Dermis blood vessel endothelial cell (primary cell): ENCODE measurements around the gene MPO. TPM values are rescaled to one million over a fixed set of nuclear protein-coding genes. Genes with fewer than 3 reads are reported as not detected.
A peak's percentile ranks its signal among the peaks of the same experiment; 100 is the strongest.

Source experiments
- DNase-seq: peaks from one replicate; pipeline ENCODE4 v3.0.0; 2010
- total RNA-seq: library from RNA; depleted of rRNA; stranded (reverse); fragments of >200 nt; gene quantifications from 2 replicates; pipeline ENCODE4 v1.2.3, GENCODE V29; 2014

MPO gene
- total RNA-seq, 1 donor from 2014 or later = not detected

DNA sequence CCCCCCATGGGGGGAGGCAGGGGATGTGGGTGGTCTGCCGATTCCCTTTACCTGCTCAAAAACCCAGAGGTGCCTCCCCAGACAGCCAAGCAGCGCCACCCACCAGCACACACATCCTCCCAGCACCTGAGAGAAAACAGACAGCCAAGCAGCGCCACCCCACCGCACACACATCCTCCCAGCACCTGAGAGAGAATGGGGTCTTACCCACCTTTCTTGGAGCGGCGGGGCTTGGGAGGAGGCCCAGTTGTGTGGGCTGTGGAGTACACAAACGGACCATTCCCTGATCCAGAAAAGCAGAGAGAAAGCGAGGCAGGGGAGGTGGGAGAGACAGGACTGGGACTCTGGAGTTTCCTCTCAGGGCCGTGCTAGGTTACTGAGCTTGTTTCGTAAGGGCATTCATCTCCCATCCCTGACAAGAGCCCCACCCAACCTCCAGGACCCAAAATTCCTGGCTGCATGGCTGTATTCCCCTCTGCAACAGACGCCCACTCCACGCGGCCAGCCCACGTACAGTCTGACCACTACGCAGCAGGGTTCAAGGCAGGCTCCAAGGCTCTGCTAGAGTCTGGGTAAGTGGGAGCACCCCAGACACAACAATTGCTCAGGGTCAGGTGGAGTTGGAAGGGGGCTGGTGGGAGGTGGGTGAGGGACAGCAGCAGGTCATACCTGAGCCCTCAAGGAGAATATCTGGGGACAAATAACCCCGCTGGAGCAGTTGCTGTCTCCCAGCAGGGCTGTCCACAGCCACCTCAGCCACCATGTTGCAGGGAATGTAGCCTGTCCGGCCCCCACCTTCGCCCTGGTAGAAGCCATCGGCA lies 25.6 kb upstream of the MPO start:
- DNase-seq = no peak

GRCh38 chr17:58305626-58306025 lies 24.9 kb upstream of the MPO start:
- DNase-seq = no peak

- DNase-seq = no peak
These were observed 24.2 kb upstream of the MPO start for GRCh38 chr17:58304750-58305486.

- DNase-seq = peak; percentile 61
These were observed 23.4 kb upstream of the MPO start for GRCh38 chr17:58303971-58304749.

- no peak for DNase-seq
These were observed 22.3 kb upstream of the MPO start for GRCh38 chr17:58302919-58303585.

GRCh38 chr17:58302171-58302918 lies 21.6 kb upstream of the MPO start:
- no peak for DNase-seq

DNA sequence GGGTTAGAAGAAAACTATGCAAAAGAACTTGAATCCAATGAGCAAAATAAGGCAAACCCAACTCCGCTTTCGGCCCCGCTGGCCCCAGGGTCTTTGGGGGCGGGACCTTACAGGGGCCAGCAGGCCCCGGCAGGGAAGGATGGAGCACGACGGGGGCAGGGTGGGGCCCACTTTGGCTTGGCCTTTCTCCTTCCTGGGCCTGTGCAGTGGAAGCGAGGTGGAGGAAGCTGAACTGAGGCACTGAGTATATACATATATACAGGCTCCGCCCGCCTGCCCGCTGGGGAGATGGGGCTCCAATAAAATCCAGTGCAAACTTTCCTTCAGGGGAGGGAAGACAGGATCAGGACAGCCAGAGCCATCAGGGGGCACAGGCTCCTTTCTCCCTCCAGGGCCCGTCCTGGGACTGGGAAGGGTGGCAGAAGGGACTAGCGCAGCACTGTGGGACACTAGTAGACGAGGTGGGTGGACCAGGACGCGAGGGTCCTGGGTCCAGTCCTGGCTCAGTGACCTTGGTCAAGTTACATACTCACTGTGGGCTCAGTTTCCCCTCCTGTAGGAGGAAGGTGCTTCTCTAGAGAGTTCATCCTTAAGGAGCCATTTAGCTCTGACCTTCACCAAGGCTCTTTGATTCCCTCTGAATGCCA lies 20.9 kb upstream of the MPO start:
- no peak for DNase-seq

GRCh38 chr17:58300336-58300735 lies 19.6 kb upstream of the MPO start:
- no peak for DNase-seq

- no peak for DNase-seq
These were observed 13.3 kb upstream of the MPO start for GRCh38 chr17:58294034-58294433.

GRCh38 chr17:58291246-58291645 lies 10.5 kb upstream of the MPO start:
- no peak for DNase-seq

DNA sequence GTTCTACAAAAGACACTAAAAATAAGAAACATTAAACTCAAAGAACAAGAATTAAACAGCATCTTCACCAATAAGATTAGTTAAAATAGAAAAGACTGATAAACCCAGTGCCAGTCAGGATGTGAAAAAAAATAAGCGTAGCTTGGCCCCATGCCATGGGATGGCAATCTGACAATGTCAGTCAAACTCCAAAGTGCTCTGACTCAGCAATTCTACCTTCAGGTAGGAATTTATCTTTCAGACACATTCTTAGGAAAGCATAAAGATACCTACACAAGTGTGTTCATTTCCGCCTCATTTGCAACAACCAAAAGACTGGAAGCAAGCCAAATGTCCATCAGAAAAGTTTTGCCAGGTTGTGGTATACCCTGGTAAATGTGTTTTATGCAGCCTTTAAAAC lies 9.1 kb upstream of the MPO start:
- DNase-seq = no peak

DNA sequence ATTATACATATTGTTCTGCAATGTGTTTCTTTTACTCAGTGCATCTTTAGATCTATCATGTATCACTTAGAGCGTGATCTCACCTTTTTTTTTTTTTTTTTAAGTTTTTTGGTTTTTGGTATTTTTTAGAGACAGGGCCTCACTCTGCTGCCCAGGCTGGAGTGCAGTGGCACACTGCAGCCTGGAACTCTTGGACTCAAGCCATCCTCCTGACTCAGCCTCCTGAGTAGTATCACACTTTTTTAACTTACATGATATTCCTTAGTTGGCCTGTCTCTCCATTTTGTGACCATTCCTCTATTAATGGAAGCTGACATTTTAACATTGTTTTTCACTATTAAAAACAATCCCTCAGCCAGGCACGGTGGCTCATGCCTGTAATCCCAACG lies 4.7 kb upstream of the MPO start:
- no peak for DNase-seq

DNA sequence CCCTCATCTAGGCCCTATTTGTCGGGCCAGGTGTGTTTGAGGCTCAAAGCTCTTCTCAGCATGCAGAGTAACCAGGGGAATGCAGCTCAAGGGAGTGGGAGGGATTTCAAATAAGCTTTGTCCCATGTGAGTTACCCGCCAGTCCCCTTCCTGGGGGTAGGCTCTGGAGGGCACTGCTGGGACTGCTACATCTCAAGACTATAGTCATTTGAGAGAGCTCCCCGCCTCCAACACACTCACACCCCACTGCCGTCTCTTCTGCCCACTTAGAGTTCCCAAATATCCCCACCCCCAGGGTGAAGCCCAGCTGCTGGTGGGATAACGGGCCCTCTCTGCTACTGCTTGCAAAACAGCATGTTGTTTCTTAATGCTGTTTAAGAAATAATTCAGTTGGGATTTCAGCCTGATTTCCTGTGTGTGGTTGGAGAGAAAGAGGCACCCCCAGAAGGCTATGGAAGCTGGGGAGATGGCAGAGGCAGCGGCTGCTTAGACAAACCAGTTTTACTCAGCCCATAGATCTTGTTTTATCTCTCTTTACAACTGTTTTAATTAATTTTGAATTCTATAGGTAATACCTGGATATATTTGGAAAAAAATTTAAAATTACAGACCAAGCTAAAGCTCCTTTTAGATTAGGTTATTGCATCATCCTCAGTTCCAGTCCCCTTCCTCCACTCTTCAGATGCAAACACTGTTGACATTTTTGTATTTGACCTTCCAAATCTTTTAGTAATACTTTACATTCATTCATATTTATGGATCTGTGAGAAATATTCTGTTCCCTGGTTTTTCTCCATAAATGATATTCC lies 4.1 kb upstream of the MPO start:
- no peak for DNase-seq

DNA sequence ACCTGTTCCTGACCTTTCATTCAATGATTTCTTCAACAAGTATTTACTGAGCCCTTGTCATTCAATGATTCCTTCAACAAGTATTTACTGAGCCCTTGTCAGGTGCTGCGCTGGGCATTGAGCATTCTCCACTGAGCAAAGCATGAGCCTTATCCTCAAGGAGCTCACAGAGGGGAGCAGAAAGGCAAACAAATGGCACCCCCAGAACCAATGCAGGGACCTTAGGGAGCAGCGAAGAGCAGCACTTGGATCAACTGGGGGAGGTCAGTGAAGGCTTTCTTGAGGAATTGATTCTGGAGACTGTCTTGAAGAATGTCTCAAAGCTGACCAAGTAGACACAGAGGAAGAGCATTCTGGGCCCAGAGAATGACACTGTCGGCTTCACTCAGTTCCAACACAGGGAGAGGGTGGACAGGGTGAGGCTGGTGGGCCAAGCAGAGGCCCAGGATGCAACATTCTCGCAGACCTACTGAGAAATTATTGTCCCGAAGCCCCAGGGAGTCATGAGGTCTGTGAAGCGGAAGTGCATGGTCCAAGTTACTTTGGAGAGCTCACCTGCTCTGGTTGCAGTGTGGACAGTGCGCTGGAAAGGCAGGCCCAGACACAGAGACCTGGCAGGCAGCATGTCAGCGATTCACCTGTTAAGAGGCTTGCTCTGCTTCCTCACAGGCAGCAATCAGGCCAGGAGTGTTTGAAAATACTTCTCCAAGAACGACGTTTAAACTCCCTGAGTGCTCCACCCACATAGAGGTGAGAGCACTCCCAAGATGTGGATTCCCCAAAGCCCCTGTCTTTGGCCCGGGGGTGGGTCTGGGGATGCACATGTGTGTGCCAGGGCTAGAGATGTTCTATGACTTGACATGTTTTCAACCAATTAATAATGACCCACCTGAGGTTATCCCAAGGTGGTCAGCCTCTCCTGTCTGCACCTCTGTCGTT lies 3.2 kb upstream of the MPO start:
- no peak for DNase-seq

GRCh38 chr17:58282442-58282841 lies 1.7 kb upstream of the MPO start:
- no peak for DNase-seq

- DNase-seq = no peak
These were observed 826 bp upstream of the MPO start for GRCh38 chr17:58281511-58282011.

DNA sequence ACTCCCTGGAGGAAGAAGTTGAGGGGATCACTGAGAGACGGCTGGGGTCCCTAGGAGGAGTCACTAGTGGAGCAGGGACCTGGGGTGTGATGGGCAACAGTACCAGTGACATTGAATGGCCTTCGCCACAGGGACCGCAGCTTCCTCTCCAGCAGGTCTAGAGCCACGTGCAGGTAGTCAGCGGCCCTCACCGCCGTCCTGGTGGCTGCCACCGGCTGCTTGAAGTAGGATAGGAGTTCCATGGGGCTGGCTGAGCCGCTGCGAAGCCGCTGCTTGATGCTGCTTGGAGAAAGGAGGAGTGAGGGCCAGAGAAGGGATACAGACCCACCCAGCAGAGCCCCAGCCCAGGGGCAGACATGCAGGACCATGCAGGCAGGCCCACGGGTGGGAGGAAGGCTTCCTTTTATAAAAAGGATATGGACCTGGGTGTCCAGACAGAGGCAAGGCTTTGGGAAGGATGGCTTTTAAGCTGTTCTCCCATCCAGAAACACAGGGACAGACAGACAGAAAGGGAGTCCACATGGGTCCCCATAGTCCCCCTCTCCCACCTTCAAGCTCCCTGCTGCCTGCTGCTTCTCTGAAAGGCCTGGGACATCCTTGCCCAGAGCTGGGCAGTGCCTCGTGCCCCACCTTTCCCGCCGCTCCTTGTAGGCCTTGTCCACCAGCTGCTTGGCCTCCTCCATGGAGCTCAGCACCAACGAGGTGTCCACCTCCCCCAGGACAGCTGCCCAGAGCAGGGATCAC lies 827 bp downstream of the MPO start:
- no peak for DNase-seq

- DNase-seq = peak; percentile 28
These were observed 1.6 kb downstream of the MPO start for GRCh38 chr17:58279016-58279711.
